OCI-LY3 (cell line): ENCODE measurements around the gene IRAK1.

Source experiments
- CTCF ChIP-seq: fragments of 200-600, 300-600 bp; sonication (generic); IDR thresholded peaks from 2 replicates; pipeline ENCODE4 v1.5.1; 2014; ENCODE audit warnings: antibody characterized with exemption, low read length, low read depth
- EZH2phosphoT487 ChIP-seq: fragments of 200-600 bp; shearing (Covaris generic); IDR thresholded peaks from 2 replicates; pipeline ENCODE4 v1.6.1; 2018; ENCODE audit warnings: antibody characterized with exemption, mixed run types, low read depth

- TF ChIP-seq CTCF (no peak), EZH2phosphoT487 (no peak)
Observed at GRCh38 chrX:154025230-154025629, 5.5 kb upstream of the IRAK1 start.
